ENCODE results near the gene EVC.

DNA sequence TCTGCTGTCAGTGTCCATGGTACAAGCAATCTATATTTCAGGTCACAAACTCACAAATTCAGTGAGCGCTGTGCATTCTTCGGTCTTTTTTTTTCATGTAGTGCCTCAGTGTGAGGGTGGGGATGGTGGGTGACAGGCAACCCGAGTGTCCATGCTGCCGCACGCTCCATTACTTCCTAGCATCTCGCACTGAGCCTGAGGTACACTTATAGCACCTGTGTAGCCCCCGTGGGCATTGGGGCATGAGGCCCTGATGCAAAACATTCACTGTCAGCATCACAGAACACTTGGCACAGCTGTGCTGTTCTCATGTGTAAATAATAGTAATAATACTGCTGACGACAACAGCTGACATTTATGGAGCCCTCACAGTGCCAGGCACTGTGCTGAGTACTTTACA lies 34.2 kb upstream of the EVC start:
- TF ChIP-seq POLR2A (IDR thresholded peaks at IDR 0.05) (no peak), CTCF (IDR thresholded peaks at IDR 0.05) (no peak)
